Umbilical cord (tissue), 2 donors: ENCODE measurements around the gene MXRA8. TPM values are rescaled to one million over a fixed set of nuclear protein-coding genes. Genes with fewer than 3 reads are reported as not detected.
A peak's percentile ranks its signal among the peaks of the same experiment; 100 is the strongest.

Source experiments
- DNase-seq: peaks from one replicate; pipeline ENCODE4 v3.0.0-alpha.2; 2015; ENCODE audit warnings: low spot score
- total RNA-seq: library from RNA; depleted of rRNA; stranded (reverse); fragments of >200 nt; gene quantifications from one replicate; pipeline ENCODE4 v1.2.3, GENCODE V29; 2014; ENCODE audit warnings: low replicate concordance; ENCODE audit not compliant: insufficient read depth

Gene MXRA8
- total RNA-seq, 1 donor from 2014 or later: 196 TPM

DNA sequence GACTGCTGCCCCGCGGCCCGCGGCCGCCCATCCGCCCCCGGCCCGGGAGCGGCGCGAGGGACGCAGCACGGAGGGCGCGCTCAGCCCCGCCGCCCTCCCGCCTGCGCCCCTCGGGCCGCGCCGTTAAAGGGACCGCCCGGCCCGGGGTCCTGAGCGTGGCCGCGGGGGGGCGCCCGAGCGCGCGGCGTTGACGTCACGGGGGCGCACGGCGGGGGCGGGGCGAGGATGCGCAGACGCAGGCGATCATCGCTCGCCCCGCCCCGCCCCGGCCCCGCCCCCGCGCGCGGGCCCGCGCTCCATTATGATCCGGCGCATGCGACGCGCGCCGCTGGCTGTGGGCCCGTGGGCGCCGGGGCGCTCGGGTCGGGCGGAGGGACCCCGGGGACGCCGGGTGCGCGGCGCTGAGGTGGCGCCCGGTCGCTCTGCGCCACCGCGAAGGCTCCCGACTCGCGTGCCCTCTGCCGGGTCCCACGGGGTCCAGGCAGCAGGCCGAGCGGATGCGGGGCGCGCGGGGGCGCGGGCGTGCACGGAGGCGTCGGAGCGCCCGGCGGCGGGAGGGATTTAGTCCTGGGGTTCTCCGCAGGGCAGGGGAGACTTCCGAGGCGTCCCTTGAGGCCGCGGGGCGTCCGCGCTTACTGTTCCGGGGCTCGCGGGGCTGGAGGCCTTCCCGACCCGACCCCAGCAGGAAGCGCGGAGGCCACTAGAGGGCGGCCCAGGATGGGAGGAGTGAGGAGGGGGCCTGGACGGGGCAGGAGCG, 8.9 kb downstream of the MXRA8 start, which contains the start of gene DVL1:
TSS of gene DVL1 (minus strand) at position 163 of the 757 bp plus-strand sequence. CDS start 353 bp downstream, outside the sequence.
- DNase-seq: peak; percentile 74

DNA sequence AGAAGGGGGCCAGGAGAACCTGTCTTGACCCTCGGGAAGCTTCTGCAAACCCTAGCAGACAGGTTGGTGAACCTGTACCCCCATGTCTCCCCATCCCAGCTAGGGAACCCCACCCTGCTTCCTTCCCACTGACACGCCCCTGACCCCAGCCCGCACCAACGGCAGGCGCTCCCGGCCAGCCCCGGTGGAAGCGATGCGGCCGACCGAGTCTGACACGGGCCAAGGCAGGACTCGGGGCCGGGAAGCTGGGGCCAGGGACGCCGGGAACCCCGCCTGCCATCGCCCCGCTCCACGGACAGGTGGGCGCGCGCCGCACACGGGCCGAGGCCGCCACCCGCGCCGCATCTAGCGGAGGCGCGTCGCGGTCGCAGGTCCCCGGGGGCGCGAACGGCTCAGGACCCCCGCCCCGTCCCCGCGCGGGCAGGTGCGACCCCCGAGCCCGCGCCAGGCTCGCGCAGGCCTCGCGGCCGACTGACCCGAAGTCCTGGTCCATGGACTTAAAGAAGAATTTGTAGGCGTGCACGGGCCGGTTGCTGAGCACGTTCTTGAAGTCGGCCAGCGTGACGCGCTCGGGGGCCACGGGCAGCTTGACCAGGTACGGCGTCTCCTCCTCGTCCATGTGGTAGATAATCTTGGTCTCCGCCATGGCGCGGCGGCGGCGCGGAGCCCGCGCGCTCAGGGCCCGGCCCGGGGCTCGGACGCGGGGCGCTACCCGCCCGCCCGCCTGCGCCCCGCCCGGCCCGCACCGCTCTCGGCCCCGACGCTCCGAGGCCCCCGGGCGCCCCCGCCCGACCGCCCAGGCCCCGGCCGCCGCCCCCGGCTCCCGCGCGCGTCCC, 9.7 kb downstream of the MXRA8 start:
- DNase-seq: no peak

DNA sequence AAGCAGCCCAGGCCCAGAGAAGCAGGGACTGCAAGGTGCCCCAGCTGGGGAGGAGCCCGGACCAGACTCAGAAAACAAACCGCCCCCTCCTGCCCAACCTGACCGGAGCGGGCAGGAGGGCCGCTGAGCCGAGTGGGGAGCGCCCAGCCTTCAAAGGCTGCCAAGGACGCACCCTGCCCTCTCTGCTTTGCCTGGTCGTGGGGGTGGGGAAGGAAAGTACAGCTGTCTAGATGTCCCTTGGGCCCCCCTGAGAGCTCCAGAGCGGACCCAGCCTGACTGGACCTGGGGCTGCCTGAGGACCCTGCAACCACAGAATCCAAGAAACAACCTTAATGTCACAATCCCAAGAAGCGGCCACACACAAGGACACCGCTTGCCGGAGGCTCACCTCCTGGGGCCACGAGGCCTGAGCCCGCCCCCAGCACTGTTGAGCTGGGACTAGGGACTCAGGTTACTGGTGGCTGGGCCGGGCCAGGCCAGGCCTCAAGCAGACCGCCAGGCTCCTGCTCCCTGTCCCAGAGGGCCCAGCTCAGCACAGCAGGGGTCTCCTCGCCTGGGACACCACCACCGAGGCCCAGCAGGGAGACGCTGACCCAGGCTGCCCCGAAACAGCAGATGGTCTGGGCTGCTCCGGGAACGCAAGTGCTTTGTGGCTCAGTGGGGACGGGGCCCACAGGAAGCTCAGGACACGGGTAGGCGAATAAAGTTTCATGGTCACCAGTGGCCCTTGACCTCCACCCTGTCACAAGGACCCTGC, 10.5 kb downstream of the MXRA8 start:
- no peak for DNase-seq

DNA sequence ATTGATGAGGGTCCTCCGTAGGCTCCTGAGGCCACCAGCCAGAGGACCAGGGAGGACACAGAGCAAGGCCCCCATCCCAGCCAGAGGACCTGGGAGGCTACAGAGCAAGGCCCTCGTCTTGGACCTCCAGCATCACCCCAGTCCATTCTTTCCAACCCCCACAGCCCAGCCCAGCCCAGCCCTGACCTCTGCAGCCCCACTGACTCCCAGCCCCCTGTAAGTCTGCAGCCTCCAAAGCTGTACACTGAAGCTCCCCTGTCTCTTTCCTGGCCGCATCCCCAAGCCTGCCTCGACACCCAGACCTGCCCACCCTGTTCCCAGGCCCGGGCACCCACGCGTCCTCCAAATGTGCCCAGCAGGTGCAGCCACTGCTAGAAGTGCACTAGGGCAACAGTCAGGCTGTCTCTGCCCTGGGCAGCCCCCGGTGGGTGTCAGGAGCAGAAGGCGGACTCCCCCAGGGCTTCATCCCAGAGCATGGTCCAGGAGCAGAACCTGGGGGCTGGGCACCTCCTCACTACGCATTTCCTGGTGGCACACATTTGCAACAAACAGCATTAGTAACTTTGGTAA, 11.2 kb downstream of the MXRA8 start:
- DNase-seq: no peak

DNA sequence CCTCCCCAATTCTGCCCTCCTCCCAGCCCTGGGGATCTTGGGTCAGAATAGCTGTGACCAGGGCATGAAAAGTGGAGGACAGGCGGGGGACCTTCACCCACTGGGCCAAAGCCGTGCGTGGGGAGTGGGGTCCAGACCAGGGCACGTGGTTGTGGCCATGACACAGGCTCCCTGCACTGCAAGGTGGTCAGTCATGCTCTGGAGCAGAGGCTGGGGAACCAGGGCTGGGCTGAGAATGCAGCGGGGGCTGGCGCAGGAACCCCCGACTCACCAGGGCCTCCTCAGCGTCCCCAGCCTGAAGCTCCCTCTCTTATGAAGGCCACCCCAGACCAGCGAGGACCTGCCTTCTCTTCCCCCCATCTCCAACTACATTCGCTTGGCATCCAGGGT, 11.9 kb downstream of the MXRA8 start:
- no peak for DNase-seq

DNA sequence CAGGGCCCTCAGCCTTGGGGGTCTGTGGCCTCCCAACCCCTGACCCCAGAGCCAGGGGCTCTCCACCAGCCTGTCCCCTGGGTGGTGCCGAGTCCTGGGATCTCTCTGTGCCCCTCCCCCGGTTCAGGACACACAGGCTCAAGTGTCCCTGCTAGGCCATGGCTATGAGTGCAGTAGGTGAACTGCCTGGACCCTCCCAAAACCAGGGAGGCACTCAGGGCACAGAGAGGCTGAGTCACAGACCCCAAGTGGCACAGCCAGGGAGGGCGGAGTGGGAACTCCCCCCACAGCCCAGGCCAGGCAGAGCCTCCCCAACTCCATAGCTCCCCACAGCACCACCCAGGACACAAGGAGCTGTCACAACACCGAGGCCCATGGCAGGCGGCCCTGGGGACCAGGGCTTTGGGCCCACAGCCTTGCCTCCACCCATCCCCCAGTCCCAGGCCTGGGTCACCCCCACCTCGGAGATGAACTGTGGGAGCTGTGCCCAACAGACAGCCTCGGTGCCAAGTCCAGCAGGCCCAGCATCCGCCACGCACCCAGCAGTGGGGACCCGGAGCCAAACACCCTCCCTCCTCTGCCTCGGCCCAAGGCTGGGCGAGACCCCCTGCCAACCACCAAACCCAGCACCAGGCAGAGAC, 12.4 kb downstream of the MXRA8 start:
- DNase-seq: no peak

DNA sequence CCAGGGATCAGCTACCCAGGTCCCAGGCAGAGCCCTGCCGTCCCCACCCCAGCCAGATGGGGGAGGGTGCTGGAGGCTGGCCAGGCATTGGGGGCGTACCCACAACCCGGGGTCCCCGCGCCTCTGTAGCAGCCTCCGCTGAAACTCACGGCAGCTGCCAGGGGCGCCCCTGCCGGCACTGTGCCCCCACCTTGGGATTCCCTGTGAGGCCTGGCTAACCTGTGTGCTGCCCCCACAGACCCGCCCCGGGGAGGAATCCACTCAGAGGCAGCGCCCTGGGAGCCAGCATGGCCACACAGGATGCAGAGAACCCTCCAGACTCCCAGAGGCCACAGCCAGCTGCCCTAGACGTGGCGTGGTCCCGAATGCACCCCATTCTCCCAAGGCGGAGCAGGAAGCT, 13.0 kb downstream of the MXRA8 start:
- no peak for DNase-seq

DNA sequence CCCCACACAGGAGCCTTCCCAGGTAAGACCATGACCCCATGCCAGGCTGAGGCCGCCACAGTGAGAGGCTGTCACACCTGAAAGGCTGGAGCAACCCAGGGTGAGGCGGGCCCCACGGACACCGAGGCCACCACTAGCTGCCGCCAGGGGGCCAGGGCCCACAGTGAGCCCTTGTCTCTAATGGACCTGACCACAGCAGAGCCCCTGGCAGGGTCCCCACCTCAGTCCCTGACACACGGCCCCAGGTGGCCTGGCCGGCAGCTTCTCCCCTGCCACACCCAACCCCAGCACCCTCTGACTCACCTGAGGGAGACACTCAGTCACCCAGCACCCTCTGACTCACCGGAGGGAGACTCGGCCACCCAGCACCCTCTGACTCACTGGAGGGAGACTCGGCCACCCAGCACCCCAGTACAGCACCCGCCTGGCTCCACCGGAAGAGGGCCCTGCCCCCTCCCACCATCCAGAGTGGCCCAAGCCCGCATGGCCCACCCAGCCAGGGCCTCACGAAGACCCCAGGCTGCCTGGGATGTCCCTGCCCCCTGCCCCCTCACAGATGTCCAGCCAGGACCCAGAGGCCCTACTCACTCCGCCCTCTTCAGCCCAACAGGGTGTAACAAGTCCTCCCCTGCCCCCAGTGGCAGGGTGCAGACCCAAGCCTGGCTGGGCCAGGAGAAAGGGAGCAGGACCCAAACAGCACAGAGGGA, 13.5 kb downstream of the MXRA8 start:
- no peak for DNase-seq

DNA sequence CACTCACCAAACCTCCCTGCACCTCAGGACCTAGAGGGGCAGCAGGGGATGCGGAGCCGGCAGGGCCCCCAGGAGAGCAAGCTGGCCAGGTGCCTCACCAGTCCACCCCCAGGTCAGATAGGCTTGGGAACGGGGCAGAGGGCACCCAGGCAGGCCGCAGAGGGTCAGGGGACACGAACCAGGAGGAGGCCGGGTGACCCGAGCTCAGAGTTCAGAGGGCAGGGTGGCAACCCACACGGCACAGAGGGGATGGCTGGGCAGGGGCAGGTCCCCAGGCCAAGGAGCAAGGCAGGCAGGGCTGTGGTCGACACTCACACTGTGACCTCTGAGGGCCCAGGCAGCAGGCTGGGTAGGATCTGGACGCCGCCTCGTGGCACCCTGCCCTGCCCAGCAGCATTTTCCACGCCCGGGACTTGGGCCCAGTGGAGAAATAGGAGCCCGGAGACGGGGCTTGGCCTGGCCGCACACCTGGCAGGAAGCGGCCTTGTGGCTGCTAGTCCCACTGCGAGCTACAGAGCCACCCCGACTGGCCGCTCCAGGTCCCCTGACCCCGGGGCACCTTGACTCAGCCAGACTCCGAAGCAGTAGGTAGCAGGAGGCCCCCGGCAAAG, 14.4 kb downstream of the MXRA8 start:
- DNase-seq: no peak

DNA sequence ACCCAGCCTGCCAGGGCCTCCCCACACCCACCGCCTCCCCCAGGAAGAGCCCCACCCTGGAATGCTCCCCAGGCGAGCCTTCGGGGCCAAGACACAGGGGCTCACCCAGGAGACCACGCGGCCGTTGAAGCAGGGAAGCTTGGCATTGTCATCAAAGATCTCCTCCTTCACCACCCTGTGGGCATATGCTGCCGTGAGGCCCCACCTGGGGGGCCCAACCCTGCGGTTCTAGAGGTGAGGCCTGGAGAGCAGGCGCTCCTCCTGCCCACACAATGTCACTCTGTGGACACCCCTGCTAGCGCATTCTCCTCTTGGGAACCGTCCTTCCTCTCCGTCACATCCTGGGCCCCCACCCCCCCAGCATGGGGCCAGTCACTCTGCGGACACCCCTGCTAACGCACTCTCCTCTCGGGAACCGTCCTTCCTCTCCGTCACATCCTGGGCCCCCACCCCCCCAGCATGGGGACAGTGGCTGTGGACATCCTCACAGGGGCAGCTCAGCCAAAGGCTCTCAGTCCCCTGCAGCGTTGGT, 15.7 kb downstream of the MXRA8 start:
- DNase-seq: no peak

DNA sequence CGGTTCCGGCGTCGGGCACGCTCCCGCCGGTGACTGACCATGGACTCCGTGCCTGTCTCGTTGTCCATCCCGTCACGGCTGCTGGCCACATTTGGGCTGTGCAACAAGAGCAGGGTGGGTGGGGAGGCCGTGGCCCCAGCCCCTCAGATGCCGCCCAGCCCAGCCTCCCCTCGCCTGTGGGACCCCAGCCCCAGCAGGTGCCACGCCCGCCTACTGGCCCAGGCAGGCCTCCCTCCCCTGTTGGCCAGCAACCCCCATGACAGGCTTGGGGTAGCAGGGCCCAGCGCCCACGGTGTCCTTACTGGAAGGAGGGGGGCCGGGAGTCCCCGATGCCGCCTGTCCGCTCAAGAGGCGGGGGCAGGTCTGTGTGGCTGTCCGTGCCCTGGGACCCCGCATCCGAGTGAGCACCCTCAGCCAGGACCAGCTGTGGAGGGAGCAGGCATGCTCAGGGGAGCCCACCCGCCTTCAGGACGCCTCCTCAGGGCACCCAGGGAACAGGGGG, 16.2 kb downstream of the MXRA8 start:
- DNase-seq: no peak

DNA sequence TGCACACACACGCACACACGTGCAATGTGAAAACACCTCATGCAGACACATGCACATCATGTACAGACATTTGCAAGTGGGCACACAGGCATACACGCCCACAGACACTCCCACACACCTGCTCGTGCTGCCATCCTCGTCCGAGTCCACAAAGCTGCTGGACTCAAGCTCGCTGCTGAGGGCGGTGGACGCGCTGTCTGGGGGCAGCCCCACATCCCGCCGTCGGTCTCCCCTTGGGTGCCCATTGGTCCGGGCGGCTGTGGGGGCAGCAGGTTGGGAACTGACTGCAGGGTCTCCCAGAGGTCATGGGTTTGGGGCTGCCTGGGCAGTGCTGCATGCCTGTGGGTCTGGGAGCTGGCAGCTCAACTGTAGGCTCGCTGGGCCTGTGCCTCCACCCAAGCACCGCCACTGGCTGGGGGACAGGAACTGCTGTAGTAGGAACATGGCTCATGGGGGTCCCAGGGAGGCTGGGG, 16.8 kb downstream of the MXRA8 start:
- no peak for DNase-seq

DNA sequence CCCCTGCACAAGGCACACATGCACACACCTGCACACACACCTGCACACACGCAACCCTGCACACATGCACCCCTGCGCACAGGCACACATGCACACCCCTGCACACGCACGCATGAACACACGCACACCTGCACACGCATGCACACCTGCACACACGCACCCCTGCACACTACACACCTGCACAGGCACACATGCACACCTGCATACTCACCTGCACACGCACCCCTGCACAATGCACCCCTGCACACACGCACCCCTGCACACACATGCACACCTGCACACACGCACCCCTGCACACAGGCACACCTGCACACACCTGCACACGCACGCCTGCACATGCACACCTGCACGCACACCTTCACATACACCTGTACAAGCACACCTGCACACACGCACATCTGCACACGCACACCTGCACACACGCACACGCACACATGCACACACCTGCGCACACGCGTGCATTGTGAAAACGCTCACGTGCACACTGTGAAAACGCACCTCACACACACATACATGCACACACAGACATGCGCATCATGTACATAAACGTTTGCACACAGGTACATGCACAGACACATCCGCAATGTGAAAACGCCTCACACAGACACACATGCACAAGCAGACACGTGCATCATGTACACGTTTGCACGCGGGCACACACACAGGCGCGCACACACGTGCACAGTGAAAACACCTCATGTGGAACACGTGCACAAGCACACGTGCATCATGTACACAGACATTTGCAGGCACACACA, 17.4 kb downstream of the MXRA8 start:
- DNase-seq: no peak

DNA sequence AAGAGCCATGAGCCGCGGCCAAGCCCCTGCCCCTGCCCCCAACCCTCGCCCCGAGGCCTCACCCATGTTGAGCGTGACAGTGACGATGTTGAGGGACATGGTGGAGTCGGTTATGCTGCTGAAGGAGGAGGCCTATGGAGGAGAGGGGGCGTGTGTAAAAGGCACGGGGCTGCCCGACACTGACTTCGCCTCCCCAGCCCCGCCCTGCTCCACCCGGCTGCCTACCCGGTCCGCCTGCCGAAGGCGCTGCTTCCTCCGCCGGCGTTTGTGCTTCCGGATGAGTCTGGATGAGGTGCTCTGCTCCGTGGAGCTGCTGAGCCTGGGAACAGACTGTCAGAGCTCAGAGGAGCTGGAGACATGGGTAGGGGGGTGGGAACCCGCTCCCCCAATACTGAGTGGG, 18.2 kb downstream of the MXRA8 start:
- no peak for DNase-seq

DNA sequence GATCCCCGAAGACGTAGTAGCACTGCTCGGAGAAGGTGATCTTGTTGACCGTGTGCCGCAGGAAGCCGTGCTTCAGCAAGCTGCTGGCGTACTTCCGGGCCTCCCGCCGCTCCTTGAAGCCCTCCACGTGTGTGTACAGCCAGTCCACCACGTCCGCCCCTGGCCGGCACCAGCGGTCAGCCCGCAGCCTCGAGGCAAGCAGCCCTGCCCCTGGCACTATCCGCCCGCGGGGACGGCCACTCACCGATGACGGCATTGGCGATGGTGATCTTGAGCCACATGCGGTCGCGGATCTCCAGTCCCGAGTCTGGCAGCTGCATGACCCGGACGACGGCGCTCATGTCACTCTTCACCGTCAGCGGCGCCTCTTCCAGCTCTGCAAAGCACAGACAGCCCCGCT, 20.1 kb downstream of the MXRA8 start:
- DNase-seq: no peak

DNA sequence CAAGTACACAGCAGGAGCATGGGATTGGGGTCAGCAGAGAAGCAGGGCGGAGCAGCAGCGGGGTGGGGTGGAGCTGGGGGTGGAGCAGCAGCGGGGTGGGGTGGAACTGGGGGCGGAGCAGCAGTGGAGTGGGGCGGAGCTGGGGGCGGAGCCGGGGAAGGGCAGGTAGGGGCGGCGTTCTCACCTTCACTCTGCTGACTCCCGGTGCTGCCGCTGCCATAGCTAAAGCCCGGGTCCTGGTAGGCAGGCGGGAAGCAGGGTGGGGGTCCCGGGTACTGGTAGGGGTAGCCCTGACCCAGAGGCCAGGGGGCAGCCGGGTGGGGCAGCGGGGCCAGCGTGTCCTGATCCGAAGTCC, 20.6 kb downstream of the MXRA8 start:
- no peak for DNase-seq

DNA sequence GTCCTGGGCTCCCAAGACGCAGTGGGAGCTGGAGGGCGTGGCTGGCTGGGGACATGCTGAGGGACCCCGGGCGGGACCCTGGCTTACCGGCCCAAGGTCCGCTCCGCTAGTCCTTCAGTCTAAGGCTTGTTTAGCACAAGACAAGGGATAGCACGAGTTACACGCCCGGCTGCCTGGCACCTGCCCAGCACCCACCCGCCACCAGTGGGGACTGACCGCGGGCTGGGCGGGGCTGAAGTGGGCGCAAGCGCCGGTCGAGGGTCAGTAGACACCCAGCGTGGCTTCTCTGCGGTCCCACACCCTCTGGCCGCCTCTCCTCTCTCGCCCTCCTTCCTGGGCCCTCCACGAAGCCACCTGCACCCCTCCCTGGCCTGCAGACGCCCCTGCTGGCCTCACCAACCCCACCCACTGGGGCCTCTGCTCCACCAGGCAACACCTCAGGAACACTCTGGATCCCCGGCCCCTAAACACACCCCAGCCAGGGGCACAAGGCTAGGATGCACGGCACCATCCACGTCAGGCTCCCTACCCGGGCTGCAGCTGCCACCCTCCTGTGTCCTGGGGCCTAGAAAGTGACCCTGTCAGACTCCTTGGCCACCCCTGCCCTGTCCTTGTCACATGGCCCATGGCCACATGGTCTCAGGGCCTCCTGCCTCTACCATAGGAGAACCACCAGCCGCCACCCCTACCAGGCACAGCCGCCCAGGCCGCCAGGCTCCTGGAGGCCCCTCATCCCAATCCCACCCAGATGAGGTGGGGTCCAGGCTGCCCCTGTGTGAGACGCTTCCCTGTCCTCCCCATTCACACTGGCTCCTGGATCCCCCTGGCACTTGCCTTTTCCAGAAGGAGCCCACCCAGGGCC, 21.2 kb downstream of the MXRA8 start:
- no peak for DNase-seq

DNA sequence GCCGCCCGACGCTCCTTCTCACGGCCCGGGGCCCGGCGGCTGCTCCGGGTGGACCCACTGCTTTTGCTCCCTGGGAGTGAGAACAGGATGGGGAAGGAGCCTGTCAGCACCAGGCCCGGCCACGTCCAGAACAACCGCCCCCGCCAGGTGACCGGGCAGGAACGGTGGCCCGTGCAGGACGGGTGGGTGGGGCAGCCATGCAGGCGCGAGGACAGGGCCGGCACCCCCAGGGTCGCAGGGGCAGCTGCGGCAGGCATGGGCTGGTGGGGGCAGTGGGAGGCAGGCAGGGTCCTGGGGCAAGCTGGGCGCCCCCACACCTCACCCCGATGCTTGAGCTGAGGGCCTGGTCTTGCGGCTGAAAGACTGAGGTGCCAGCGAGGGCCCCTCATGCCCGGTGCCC, 21.9 kb downstream of the MXRA8 start:
- no peak for DNase-seq
